NCI-H1930 (cell line): ENCODE results near the gene KSR1.
"Not testable (repeated sequence)": the region's sequence is repeated elsewhere in the genome, so short reads cannot be mapped to it uniquely, and the experiment has no call there.

ENCODE experiments used
- DNase-seq, 2 experiments: peaks; one replicate each; lab custom pipeline; 2025; lab: John Stamatoyannopoulos, UW

KSR1 gene

DNA sequence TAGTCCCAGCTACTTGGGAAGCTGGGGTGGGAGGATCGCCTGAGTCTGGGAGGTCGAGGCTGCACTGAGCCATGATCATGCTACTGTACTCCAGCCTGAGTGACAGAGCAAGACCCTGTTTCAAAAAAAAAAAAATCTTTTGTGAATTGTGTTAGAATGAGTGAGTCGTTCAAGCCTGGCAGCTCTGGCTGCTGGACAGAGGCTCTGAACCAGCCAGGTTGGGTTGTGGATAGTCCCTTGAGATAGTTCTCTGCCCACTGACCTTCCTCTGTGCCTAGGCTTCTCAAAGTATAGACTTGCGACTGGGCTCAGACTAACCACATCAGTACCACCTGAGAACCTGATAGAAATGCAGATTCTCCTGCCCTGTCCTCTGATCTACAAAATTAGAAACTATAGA is 2.2 kb upstream of the KSR1 start:
- DNase-seq: no peak

DNA sequence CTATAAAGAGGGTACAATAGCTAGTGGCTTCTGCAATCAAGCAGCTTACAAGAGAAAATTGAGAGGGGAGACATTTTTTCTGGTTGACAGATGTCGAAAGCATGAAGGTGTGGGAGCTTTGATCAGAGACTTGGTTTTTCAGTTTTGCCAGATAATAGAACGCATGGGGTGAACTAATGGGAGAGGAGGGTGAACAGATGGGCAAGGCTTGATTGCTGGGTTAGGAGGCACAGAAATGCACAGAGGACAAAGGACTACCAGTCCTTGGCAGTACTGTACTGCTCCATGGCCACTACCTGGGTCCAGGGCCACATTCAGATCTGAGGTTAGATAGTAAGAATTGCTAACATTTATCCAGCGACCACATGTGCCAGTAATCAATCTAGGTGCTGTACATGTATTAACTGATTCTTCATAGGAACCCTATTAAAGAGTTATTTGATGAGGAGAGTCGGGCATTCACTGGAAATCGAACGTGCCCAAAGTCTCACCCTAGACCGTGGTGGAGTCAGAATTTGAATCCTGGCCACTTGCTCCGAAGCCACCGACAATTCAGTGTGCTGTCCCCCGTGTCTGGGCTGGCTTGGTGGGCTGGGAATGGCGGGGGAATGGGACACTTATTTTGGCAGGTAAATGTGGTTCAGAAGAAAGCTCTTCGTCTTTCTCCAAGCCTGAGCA is 873 bp upstream of the KSR1 start:
- DNase-seq: no peak

GRCh38 chr17:27456681-27457359 is 572 bp downstream of the KSR1 start:
- peak in 1 of 2 experiments; percentile 37 for DNase-seq

- no peak for DNase-seq
Measured at GRCh38 chr17:27457360-27457715, 1.1 kb downstream of the KSR1 start.

DNA sequence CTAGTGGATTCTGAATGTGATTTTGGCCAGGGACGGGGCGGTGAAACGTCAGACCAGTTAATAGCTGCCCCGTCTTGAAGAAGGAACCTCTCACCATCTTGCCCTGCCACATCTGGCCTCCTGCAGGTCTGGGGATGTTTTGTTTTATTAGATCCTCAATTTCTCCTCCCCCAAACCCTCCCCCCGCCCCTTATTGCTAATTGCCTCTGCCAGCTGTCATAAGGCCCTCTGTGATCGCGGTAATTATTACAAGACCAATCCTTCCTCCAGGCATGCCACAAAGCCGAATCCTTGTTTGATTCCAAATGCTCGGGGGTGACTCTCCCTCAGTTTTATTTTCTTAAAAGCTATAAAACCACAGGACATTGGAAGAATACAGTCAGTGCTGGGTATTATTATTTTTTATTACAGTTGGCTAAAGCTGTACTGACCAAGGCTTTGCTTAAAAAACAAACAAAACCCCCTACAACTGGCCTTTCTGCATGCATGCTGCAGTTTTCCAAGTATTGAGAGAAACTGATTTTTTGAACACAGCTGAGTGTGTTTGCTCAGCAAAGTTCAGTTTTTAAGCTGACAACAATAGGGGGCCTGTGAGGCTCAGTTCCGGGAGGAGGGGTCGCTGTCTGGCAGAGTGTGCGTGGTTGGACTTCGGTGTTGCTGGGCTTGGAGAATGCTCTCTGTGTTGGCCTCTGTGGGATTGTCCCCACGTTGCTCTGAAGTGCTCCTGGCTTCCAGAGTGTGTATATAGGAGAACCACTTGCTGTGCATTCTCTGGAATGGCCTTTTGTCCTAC is 1.7 kb downstream of the KSR1 start:
- no peak for DNase-seq

DNA sequence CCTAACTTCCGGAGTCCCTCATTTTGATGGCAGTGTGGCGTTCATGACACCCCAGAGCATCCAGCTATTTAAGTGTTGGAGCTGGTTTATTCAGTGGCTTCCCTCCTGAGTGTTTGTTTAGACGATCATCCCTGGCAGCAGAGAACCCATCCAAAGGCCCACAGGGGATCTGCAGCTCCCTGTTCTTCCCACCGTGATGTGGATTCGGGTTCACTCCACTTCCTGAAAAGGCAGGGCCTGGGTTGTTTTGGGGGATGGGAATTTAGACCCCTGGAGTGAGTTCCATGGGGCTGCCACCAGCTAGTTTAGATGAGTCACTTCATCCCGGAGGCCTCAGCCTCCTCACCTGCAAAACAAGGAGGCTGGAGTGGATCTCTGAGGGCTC is 2.3 kb downstream of the KSR1 start:
- DNase-seq: no peak

- DNase-seq: no peak
Measured at GRCh38 chr17:27459433-27459832, 3.2 kb downstream of the KSR1 start.

DNA sequence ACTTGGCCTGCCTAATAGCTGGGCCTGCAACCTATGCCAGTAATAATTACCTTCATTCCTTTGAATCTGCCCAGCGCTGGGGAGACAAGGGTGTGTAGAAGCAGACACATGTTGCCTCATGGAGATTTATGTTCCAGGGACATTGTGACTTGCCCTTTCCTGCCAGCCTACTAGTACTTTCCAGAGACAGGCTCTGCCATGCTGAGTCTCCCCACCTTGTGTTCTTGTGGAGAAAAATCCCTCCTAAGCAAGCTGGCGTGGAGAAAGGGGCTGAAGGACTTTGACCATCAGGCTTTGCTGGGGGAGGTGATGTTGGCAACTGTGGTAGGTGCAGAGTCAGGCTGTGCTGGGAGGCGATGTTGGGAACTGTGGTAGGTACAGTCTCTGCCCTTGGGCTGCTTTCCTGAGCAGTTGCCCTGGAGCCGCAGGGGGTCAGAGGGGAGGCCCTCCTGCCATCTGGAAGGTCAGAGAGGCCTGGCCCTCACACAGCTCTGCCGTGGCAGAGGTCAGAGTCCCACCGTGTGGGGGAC is 4.0 kb downstream of the KSR1 start:
- no peak for DNase-seq

GRCh38 chr17:27461192-27461859 is 5.1 kb downstream of the KSR1 start:
- DNase-seq: no peak

- no peak for DNase-seq
Measured at GRCh38 chr17:27462149-27462548, 5.9 kb downstream of the KSR1 start.

DNA sequence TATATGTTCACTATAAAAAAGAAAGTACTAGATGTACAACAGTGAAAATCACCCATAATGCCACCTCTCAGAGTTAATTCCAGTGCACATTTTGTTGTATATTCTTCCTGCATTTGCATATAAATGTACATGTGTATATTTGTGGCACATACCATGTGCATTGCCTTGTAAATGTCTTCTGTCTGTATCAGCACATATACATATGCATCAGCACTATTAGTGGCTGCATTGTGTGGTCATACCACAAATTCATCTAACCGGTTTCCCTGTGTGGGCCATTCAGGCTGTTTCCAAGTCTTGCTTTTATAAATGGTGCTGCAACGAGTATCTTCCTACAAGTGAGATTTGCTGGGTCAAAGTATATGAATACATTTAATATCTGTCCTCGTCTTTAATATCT is 6.5 kb downstream of the KSR1 start:
- peak in 1 of 2 experiments; percentile 7 for DNase-seq

DNA sequence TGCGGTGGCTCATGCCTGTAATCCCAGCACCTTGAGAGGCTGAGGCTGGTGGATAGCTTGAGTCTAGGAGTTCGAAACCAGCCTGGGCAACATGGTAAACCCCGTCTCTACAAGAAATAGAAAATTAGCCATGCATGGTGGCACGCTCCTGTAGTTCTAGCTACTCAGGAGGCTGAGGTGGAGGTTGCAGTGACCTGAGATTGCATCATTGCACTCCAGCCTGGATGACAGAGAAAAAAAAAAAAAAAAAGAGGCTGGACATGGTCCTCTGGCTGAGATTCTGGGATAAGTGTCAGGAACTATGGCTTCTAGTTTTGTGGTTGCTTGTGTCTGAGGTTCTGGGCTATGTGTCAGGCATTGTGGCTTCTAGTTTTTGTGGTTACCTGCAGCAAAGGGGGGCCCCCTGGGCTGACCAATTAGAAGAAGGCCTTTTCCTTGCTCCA is 7.0 kb downstream of the KSR1 start:
- DNase-seq: no peak

- DNase-seq: not testable (repeated sequence)
Measured at GRCh38 chr17:27464019-27464418, 7.8 kb downstream of the KSR1 start.

DNA sequence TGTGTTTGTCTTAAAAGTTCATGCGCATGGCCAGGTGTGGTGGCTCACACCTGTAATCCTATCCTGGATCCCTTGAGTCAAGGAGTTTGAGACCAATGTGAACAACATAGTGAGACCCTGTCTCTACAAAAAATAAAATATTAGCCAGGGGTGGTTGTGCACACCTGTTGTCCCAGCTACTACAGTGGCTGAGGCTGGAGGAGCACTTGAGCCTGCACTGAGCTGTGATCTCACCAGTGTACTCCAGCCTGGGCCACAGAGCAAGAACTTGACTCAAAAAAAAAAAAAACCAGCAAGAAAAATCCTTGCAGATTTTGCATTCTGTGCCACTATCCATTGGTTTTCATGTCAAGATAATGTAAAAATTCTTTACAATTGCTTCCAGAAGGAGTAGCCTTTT is 8.2 kb downstream of the KSR1 start:
- DNase-seq: no peak

- DNase-seq: not testable (repeated sequence)
Measured at GRCh38 chr17:27465875-27466274, 9.6 kb downstream of the KSR1 start.

DNA sequence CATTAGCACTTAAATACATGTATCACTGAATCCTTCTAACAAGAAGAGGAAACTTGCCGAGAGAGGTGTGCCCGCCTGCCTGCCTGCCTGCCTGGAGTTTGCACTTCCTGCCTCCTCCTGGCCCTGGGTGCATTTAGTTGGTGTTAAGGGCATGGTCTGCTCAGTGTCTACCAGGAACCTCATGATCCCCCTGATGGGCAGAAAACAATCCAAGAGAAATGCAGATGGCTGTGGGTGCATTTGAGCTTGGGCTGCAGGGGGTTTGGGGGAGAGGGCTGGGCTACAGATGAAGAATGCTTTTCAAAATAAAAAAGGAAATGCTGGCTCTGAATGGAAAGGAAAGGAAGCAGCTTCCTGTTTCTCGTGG is 10.1 kb downstream of the KSR1 start:
- DNase-seq: no peak

DNA sequence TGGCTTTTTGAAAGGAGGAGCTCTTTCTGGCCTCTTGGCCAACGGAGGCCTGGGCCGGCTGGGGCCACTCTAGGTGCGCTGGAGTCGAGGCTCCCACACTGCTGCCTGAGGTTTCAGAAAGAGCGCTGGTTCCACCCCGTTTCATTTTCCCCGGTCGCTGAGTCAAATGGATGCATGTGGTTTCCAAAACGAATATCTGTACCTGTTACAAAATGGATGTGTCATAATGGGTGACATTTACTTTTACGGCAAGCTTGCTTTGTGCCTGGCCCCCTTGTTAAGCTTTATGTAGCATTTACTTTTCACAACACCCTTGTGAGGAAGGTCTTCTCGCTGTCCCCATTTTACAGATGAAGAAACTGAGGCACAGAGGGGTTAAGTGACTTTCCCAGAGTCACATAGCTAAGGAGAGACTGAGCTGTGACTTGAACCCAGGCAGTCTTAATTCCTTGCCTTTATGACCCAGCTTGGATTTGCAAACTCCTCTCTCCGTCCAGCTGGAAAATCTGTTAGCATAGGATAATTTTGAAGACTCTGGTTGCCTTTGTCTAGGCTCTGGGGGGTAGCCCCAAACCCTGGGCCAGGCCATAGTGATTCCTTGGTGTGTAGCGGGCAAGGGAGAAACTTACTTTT is 10.6 kb downstream of the KSR1 start:
- no peak for DNase-seq

DNA sequence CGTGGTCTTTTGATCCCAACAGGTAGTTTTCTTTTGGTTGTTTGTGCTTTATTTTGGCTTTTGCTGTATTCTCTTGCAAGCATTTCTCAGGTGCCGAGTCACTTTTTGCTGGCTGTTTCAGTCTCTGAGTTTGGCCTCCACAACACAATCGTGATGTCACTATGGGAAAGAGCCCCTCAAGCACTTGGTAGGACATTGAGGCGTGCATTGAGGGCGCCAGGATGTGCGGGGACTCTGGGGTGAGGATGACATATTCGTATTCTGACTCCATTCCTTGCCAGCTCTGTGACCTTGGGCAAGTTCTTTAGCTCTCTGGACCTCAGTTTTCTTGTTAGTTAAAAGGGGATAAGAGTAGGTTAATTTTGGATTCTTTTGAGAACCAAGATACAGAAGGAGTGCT is 13.0 kb downstream of the KSR1 start:
- DNase-seq: no peak

DNA sequence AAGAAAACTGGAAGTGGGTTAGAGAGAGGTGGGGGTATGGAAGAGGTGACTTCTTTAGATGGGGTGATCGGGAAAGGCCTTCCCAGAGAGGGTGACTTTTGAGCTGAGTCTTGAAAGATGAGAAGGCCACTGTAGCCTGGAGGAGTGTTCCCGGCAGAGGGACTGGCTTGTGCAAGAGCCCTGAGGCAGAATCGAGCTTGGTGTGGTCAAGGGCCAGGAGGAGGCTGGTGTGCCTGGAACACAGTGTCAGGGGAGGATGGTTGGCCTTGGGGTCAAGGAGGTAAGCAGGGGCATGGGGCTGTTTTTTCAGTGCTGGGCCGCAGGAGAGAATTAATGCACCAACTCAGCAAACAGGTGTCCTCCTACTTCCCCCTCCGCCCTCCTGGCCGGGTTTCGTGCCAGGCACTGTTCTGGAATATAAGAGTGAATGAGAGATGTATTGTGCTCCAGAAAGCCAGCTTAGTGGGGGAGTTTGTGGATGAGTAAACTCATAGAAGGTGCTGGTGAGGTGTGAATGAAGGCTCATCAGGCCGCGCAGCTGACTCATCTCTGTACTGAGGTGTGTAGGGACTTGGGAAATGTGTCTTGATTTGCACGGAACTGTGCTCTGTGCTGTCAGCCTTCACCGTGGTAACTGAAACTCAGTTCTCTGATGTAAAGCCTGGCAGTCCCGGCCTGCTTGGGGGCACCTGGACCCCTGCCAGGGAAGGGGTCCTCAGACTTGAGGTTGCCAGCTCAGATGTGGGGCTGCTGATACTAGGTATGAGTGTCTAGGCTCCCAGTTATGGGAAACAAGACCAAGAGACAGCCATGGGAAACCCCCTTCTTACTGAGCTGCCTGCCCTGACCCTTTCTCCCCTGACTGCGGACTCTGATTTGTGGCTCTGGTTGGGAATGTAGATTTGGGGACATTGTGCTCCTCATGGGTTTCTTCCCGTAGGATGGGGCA is 15.3 kb downstream of the KSR1 start:
- DNase-seq: no peak

DNA sequence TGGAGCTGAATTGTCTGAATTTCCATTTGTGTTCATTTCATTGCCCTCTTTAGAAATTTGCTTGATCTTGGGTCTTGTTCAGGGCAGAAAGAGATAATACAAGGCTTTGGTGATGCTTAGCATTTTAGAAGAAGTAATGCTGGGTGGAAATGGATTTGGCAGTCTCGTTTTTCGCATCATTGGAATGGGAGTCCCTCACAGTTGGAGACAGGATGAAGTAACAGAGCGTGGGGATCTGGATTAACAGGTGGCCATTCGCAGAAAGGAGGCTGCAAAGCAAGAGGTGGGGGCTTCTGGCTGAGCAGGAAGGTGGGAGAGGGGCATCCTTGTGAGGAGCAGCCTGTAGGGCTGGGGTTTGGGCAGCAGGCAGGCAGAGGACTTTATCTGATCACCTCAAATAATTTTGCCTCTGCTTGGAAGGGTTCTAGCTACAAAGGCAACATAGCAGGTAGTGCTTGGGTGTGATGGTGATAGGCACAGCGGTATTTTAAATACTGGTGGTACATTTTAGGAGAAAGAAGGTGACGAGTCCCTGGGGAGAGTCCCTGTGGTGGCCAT is 17.0 kb downstream of the KSR1 start:
- DNase-seq: no peak
